GM18526 (cell line): Measurements from ENCODE around the gene PLAAT2.

ENCODE experiments used
- POLR2A ChIP-seq: IDR thresholded peaks from 3 replicates; pipeline ENCODE4 v1.6.1; 2011; ENCODE audit not compliant: insufficient read length; ENCODE audit errors: extremely low read depth

Gene PLAAT2

DNA sequence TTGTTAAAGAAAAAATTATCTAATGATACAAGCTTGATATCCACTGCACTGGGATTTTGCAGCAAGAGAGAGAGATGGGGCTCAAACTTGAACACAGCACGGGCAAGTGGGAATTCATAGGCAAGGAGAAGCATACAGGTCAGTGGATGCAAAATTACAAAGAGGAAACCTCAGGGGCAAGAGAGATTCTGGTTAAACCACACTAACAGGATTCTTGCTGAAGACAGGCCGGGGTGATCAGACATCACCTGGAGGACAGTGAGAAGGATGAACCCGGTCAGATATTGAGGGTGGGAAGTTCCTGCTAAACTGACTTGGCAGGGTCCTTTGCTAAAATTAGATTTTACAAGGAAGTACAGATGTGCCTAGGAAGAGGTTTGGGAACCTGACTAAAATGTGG, 29.1 kb downstream of the PLAAT2 start:
- TF ChIP-seq POLR2A, result no peak

DNA sequence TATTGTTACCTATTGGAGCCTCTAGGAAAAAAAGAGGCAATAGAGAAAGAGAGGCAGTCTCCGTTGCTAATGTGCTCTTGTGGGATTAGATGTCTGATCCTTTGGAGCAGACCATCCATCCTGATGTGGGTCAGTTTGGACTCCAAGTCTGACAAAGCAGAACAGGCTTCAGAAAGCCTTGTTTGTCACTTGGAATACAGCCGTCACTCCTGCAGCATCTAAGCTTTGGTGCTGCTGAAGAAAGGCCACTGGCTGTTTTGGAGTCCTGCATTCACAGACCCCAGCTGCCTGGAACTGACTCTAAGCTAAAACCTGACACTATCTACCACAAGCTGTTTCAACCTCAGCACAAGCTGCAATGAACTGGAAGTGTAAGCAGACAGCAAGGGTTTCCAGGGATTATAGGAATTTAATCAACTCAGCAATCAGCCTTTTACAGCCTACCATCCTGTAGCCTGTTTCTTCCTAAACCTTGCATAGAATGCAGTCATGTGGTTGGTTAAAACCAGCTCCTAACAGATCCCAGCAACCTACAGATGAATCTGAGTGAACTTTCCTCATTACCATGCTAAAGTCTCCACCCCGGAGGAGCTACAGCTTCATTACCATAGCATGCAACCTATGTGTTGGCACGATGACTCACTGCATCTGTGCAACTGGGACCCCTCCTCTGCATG, 30.2 kb downstream of the PLAAT2 start:
- no peak for TF ChIP-seq POLR2A

DNA sequence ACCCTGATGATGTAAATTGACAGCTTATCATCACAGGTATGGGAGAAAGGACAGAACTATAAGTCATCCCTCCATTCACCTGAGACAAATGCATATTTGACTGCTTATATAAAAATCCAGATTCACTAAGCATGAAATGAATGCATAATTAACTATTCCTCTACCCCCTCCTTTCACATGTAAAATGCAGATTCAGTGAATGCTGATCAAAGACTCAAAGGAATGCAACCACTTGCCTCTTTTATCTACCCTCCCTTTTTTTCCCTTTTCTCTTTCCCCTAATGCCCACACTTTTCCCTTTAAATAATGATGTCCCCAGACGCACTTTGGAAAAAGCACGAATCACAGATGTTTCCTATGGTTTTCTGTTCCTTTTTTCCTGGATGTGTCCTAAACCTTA, 31.1 kb downstream of the PLAAT2 start:
- TF ChIP-seq POLR2A, result no peak

DNA sequence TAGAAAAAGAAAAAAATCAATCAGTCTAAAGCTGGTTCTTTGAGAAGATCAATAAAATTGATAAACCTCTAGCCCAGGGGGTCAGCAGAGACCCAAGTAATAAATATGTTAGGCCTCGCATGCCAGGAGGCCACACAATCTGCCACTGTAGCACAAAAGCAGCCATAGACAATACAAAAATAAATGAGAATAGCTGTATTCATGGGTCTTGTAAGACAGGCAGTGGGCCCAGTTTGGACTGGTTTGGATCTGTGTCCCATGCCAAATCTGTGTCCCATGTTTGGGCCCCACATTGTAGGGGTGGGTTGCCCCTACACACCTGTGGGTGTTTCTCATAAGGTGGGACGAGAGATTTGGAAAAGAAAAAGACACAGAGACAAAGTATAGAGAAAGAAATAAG, 33.2 kb downstream of the PLAAT2 start:
- TF ChIP-seq POLR2A, result no peak

DNA sequence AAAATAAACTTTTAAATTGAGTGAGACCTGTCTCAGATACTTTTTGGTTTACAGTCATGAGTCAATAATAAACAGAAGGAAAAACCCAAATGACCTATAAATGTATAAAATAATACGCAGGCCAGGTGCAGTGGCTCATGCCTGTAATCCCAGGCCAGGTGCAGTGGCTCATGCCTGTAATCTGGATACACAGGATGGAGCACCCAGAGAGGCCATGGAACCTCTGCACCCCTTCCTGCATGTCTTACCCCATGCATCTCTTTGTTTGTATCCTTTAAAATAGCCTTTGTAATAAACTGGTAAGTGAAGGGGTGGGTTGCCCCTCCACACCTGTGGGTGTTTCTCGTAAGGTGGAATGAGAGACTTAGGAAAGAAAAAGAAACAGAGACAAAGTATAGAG, 35.5 kb downstream of the PLAAT2 start:
- no peak for TF ChIP-seq POLR2A

DNA sequence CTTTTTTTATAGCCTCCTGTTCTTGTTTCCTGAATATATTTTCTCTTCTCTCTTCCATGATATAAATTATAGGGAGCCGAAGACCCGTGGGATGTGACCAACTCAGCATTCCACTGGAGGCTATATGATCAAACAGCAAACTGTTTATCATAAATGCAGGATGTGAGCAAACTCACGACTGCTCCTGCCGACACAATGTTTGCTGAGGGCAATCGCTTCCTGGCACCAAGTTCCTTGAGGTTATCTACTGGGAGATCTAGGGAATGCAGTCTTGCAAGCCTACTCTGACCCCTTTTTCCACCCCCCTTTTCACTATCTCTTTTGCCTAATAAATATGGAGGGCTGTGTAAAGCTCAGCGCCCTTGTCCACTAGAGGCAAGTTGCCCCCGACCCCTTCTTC, 40.0 kb downstream of the PLAAT2 start:
- no peak for TF ChIP-seq POLR2A

DNA sequence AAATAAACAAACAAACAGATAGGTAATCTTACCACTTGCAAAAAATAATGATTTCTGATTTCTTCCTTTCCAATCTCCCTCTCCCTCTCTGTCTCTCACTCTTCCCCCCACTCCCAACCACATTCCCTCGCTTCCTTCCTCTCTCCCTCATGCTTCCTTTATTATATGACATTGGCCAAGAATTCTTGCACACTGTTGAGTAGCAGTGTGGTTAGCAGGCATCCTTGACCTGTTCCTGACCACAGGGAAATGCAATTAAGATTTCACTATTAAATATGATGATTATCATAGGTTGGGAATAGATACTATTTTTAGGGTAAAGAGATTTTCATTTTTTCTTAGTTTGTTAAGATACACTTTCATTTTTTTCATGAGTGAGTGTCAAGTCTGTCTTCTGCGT, 41.3 kb downstream of the PLAAT2 start:
- TF ChIP-seq POLR2A, result no peak

DNA sequence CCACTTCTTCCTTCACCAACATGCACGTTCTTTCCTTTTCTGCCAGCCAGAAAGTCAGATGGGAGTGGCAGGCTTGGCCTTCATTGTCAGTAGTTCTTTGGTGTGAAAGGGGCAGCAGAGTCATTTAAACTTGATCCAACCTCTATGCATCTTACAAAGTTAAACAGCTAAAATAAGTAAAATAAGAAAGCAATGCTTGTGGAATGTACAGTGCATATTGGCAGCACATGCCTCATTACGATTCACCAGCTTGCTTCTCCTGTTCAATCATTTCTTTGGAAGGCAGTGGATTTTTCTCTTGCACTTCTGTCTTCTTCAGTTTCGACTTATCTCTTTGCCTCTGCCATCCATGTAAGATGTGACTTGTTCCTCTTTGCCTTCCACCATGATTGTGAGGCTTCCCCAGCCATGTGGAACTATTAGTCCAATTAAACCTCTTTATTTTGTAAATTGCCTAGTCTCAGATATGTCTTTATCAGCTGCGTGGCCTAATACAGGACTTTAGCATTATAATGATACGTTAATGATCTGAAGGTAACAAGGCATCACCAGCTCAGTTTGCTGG, 42.5 kb downstream of the PLAAT2 start:
- TF ChIP-seq POLR2A, result no peak

DNA sequence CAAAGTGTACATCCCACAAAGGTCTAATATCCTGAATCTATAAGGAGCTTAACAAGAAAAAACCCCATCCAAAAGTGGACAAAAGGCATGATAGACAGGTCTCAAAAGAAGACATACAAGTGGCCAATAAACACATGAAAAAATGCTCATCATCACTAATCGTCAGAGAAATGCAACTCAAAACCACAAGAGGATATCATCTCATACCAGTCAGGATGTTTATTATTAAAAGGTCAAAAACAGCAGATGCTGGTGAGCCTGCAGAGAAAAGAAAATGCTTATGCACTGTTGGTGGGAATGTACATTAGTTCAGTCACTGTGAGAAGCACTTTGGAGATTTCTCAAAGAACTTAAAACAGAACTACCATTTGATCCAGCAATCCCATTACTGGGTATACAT, 44.6 kb downstream of the PLAAT2 start:
- TF ChIP-seq POLR2A, result no peak

DNA sequence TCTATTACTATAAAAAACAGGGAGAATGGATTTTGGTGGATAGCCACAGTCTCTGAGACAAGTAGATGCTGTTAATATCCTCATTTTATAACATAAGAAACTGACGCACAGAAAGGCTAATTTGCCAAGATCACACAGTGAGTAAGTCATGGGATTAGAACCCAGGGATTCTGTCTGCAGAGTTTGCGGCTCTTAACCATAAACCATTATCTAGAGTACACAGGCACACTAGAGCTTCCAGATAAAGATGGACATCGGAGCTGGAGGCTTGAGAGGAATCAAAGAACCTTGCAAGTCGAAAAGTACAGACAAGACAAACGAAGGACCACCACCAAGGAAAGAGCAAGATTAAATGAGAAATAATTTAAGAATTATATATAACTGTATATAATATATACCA, 46.0 kb downstream of the PLAAT2 start:
- TF ChIP-seq POLR2A, result no peak

DNA sequence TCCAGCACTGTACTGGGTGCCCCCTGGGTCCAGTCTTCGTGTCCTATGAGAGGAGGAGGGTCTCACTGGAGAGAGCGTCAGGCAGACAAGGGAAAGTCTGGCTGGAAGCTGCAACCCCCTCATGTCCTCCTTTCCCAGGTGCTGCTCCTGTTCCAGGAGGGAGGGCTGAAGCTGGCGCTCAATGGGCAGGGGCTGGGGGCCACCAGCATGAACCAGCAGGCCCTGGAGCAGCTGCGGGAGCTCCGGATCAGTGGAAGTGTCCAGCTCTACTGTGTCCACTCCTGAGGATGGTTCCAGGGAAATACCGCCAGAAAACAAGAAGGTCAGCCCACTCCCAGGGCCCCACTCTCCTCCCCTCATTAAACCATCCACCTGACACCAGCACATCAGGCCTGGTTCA, 47.1 kb downstream of the PLAAT2 start:
- TF ChIP-seq POLR2A, result no peak

DNA sequence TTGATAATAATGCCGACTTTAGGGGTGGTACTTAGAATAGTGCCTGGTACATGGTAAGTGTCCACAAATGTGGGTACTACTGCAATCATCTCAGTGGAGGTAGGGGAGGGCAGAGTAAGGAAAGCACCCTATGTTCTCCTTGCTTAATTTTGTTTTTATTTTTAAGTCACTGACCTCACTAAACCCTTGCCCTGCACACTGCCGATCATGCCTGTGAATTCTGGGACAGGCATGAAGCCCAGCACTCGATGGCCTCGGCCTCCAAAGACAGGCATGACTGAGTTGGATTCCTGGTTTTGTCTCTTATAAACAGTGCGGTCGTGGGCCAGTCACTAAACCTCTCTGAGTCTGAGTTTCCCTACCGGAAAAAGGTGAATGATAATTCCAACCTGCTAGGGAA, 50.4 kb downstream of the PLAAT2 start:
- no peak for TF ChIP-seq POLR2A

DNA sequence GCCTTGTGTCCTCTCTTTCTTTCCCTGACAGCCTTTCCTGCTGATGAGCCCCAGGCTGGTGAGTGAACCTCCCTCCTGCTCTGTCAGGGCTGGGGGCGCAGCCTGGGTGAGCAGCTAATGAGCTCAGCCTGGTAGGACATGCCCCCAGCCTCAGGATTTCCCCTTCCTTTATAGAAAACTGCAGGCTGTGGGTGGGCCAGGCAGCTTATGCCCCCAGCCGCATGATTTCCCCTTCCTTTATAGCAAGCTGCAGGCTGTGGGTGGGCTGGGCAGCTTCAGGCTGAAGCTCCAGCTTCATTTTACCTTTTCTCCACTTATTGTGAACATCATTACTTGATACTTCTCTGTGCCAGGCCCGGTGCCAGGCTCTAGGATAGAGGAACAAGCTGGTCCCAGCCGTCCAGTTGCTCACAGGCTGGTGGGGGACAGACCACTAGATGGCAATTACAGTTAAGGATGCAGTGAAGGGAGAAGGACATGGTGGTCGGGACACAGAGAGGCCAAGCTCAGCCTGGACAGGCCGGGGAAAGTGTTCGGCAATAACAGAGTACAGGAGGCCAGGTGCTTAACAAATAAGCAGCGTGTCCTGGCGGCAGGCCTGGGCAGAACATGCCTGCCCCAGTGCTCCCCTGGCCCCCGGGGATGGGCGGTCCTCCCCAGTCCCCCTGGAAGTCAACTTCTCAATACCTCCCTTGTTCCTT, 52.0 kb downstream of the PLAAT2 start:
- TF ChIP-seq POLR2A, result no peak

DNA sequence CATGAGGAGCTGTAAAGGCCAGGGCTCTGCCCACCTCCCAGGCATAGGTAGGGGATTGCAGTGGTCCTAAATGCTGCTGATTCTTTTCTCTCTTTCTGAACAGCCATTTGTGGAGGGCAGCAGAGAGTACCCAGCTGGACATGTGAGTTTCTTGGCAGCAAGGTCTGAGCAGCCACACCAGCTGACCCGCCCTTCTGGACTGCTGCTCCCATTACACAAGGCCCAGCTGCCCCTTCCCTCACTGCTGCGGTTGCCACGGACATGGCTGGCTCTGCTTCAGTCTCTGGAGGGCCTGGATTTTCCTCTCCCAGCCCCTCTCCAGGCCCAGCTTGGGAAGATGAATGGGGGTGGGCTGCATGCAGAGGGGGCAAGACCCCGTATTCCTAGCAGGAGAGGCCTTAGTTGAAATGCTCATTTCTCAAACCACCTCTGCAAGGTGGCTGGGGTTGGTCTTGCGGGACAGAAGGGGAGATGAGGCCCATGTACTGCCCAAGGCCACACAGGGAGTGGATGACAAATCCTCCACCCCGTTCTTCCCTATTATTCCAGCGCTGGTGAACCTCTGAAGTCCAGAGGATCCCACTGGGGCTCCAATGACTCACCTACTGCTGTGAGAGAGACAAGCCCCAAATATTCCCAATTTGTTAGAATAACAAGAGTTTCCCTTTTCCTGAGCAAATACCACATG, 52.7 kb downstream of the PLAAT2 start:
- no peak for TF ChIP-seq POLR2A

DNA sequence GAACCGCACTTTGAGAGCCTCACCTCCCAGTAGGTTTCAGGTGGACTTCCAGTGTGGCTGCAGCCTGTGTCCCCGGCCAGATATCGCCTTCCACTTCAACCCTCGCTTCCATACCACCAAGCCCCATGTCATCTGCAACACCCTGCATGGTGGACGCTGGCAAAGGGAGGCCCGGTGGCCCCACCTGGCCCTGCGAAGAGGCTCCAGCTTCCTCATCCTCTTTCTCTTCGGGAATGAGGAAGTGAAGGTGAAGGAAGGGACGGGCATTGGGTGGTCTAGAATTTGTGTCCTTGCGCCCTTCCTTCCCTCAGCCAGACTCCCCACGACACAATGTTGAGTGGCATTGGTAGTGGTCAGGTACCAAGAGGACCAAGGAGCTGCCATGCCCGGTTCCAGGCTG, 54.4 kb downstream of the PLAAT2 start:
- TF ChIP-seq POLR2A, result no peak

DNA sequence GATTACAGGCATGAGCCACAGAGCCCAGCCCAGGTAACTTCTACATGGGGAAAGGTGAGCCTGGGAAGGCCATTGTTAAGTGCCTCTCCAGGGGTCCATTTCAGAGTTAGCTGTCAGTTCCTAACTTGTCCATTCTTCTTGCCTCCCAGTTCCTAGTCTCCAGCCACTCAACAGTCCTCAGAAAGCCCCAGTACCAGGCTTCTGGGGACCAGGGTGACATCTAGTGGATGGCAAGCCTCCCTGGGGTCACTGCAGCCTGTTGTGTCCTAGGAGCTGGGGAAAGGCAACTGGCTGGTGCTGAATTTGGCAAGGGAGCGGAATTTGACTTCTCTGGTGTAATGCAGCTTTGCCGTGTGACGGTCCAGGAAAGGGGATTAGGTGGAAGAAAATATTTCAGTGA, 55.2 kb downstream of the PLAAT2 start:
- no peak for TF ChIP-seq POLR2A
